GM18861 (cell line): ENCODE data around the gene TXNRD2.

Experiments used
- ATAC-seq: cut with Tn5 transposase; IDR thresholded peaks from one replicate; pipeline ENCODE4 v1.9.1; 2021; ENCODE audit not compliant: unreplicated experiment

Gene TXNRD2

DNA sequence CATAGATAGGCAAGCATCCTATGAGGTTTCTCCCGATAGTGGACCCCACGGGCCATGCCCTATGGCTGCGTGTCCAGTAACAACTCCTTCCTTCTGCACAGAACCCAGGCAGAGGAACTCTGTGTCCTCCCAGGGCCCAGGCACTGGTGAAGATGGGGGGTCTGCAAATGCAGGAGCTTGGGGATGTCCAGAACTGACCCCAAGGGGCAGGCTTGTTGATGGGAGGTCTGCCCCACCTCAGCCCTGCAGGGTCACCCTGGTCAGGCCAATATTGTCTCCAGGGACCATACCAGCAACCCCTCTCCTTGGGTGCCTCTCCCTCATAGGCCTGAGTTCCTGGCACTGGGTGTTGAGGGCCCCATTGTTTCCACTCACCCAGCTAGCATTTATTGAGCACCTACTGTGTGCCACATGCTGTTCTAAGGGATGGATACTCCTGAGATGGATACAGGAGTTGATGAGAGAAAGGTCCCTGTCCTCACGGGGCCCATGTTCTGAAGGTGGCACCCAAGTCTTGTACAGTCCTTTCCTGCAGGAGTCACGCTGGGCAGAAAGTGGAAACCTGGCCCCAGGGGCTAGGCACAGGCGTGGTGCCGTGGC lies 26.3 kb upstream of the TXNRD2 start:
- ATAC-seq: no peak

DNA sequence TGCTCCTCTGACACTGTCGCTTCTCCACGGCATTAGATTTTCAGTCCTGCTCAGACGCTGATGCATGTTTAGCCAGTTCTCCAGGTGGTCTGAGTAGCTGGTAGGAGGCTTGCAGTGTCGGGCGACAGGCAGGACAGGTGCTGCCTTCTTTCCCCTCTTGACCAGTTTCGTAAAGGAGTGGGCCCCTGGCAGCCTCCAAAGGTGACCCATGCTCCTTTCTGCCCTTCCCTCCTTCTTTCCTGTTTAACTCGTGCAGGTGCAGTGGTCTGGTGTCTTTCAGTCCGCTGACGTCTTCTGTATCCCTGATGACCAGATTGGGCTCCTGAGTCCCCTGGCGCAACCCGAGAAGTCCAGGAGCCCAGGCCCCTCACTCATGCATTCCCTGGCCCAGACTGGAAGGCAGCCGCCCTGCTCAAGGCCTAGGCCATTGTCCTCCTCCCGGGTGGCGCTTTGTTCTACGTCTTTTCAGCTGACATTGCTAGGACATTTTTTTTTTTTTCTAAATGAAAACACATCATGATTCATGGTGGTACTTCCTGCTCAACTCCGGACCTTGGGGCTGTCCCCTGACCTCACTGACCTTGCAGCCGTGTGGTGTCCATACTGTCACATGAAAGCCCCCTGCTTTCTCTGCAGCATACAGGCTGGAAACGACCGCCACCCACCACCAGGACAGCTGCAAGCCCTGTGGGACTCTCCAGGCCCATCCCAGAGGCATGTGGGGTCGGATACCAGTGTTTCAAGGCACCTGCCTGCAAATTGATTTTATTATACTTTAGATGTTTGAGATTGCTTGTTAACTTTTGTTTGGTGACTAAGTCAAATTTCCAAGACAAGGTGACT lies 25.5 kb upstream of the TXNRD2 start:
- no peak for ATAC-seq

- ATAC-seq: no peak
These were observed 24.4 kb upstream of the TXNRD2 start for GRCh38 chr22:19965771-19966709.

GRCh38 chr22:19964701-19965386 lies 23.2 kb upstream of the TXNRD2 start:
- ATAC-seq: no peak

- ATAC-seq: no peak
These were observed 22.4 kb upstream of the TXNRD2 start for GRCh38 chr22:19963863-19964642.

DNA sequence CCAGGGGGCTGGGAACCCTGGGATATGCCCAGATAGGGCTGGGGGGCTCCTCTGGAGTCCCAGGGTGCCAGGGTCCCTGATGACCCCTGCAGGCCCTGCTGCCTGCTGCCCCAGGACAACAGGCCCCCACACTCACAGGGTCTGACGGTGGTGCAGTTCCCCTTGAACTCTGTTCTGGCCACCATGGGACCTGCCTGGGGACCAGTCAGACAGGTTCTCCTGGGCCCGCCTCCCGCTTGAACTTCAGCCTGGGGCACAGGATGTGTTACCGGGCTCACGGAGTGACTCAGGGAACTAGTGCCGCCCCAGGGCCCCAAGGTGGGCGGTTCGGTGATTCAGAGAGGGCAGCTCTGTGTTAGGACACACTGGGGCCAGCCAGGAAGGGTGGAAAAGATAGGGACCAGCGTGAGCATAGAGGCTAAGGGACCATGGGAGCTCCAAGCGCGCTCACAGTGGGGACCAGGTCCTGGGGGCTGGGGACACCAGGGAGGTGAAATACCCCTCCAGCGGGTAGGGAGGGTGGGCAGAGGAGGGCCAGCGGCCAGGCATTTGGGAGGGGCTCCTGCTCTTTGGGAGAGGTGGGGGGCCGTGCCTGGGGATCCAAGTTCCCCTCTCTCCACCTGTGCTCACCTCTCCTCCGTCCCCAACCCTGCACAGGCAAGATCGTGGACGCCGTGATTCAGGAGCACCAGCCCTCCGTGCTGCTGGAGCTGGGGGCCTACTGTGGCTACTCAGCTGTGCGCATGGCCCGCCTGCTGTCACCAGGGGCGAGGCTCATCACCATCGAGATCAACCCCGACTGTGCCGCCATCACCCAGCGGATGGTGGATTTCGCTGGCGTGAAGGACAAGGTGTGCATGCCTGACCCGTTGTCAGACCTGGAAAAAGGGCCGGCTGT lies 21.5 kb upstream of the TXNRD2 start:
- ATAC-seq: no peak

- no peak for ATAC-seq
These were observed 20.8 kb upstream of the TXNRD2 start for GRCh38 chr22:19962246-19962908.

DNA sequence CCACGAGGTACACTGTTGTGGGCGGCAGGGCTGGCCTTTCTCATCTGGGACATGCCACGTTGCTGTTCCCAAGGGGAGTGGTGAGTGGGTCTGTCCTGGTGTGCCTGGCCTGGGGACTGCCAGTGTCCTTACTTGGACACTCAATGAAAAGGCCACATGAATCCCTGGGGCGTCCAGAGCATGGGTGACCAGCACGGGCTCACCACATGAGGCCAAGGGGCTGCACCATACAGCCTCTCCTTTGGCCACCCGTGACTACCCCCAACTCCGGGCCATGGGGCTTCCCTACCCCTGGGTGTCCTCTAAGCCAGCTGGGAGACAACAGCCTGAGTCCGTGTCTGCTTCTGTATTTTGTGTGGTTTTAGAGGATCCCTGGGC lies 20.2 kb upstream of the TXNRD2 start:
- no peak for ATAC-seq

DNA sequence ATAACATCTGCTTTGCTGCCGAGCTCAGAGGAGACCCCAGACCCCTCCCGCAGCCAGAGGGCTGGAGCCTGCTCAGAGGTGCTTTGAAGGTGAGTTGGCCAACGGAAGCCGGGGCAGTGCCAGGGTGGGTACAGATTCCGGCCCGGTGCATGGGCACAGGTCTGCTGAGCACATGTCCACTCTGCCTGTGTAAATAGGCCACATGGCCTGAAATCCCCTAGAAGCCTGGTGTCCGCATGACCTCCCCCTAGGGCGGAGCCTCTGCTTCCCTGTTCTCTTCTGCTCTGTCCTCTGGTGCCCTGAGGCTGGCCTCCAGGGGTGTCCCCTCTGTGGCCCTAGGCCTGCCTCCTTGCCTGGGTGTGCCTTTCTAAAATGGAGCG lies 19.6 kb upstream of the TXNRD2 start:
- no peak for ATAC-seq

GRCh38 chr22:19960491-19961200 lies 19.0 kb upstream of the TXNRD2 start:
- ATAC-seq: no peak

- ATAC-seq: no peak
These were observed 18.2 kb upstream of the TXNRD2 start for GRCh38 chr22:19959587-19960490.

- ATAC-seq: no peak
These were observed 17.5 kb upstream of the TXNRD2 start for GRCh38 chr22:19959043-19959586.

GRCh38 chr22:19958083-19959042 lies 16.7 kb upstream of the TXNRD2 start:
- no peak for ATAC-seq

DNA sequence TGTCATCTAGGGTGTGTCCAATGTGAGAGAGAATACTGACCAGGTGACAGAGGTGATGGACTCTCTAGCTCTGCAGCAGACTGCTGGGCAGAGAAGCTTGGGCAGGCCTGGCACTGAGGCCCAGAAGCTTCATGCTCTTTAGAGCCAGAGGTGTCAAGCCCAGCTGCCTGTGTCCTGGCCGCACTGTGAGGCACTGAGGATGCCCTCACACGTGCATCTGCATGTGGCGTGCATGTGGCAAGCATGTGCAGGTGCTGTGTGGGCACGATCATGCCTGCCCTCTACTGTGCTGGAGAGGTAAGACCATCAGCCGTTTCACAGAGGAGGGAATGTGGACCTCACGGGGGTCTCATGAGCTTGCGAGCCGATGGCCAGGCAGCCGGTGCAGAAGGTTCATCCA lies 15.8 kb upstream of the TXNRD2 start:
- no peak for ATAC-seq

- no peak for ATAC-seq
These were observed 13.9 kb upstream of the TXNRD2 start for GRCh38 chr22:19955241-19956128.
